Retinal pigment epithelial cell (primary cell): ENCODE results near the gene SEMA4F.
A peak's percentile ranks its signal among the peaks of the same experiment; 100 is the strongest.

Experiments
- DNase-seq: peaks from one replicate; pipeline ENCODE4 v3.0.0-alpha.2; 2010; ENCODE audit warnings: low read depth
- H3K4me3 ChIP-seq: 2 replicates; pipeline ENCODE4 v1.5.1; 2011; ENCODE audit warnings: mild to moderate bottlenecking, low read length, control low read depth, moderate library complexity
- TF ChIP-seq, protein P1 (sequence below): conservative IDR thresholded peaks from 2 replicates; pipeline ENCODE4 v1.5.1; 2011; ENCODE audit warnings: low read depth, low read length, control low read depth, inconsistent platforms

Gene SEMA4F

DNA sequence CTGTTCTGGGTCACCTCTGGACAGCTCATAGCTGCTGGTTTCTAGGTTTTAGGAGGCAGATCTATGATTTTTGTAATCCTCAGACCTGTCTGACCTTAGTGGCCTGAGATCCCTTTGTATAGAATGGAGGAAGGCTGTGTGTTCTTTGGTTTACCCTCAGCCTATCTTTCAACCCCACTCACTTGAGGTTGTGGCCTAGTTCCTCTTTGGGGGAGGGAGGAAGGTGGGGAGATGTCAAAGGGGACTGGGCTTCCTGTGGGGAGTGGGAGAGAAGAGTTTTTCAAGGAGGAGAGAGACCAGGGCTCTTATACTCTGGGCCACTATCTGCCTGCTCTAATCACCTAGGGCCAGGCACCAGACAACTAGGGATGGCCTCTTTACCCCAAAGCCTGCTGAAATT, 28.5 kb downstream of the SEMA4F start:
- TF ChIP-seq, protein P1, sequence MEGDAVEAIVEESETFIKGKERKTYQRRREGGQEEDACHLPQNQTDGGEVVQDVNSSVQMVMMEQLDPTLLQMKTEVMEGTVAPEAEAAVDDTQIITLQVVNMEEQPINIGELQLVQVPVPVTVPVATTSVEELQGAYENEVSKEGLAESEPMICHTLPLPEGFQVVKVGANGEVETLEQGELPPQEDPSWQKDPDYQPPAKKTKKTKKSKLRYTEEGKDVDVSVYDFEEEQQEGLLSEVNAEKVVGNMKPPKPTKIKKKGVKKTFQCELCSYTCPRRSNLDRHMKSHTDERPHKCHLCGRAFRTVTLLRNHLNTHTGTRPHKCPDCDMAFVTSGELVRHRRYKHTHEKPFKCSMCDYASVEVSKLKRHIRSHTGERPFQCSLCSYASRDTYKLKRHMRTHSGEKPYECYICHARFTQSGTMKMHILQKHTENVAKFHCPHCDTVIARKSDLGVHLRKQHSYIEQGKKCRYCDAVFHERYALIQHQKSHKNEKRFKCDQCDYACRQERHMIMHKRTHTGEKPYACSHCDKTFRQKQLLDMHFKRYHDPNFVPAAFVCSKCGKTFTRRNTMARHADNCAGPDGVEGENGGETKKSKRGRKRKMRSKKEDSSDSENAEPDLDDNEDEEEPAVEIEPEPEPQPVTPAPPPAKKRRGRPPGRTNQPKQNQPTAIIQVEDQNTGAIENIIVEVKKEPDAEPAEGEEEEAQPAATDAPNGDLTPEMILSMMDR = no peak
- H3K4me3 ChIP-seq = no peak overlapping the region
- DNase-seq = no peak

DNA sequence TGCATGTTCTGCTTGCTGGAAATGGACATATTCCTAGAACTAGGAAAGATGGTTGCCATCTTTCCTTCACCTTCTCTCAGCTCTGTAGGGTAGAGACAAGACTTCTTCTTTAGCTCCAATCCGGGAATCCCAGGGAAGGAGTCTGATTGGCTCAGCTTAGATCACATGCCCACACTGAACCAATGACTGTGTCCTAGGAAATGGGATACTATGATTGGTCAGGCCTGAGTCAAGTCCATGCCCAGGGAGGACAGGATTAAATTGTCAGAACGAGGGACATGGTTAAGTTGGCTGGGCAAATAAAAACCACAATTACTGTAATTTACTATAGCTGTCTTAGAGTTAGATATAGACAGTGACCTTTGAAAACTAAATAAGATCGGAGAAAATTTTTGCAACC, 31.4 kb downstream of the SEMA4F start:
- DNase-seq = no peak
- TF ChIP-seq, protein P1 = no peak
- no peak overlapping the region for H3K4me3 ChIP-seq

- TF ChIP-seq, protein P1 = no peak
- DNase-seq = no peak
Measured at GRCh38 chr2:74688881-74689280, 34.8 kb downstream of the SEMA4F start.

DNA sequence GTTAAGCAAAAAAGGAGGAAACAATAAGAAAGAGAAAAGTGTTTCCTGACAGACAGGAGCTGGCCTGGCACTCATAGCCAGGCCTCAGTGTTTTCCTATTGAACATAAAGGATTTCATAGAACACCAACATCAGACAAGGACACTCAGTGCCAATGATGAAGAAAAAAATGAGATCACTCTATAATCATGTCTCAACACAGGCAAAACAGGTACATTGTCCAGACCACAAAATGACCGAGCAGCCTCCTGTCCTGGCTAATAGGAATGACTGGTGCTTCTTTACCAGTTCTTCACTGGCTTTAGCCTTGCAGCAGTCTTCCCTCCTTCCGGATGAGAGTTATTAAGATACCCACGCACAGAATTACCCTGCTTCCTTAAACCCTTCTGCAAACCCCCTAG, 35.6 kb downstream of the SEMA4F start:
- TF ChIP-seq, protein P1 = no peak
- DNase-seq = no peak
- H3K4me3 ChIP-seq = no peak overlapping the region

More at GRCh38 chr2:74688881-74689280, 34.8 kb downstream of the SEMA4F start:
- no peak overlapping the region for H3K4me3 ChIP-seq

GRCh38 chr2:74690571-74690970, 36.5 kb downstream of the SEMA4F start:
- TF ChIP-seq, protein P1 = peak; percentile 81
- peak; percentile 37 for DNase-seq
- no peak overlapping the region for H3K4me3 ChIP-seq

GRCh38 chr2:74691929-74692328, 37.9 kb downstream of the SEMA4F start:
- DNase-seq = peak; percentile 70
- H3K4me3 ChIP-seq = no peak overlapping the region
- TF ChIP-seq, protein P1 = no peak

DNA sequence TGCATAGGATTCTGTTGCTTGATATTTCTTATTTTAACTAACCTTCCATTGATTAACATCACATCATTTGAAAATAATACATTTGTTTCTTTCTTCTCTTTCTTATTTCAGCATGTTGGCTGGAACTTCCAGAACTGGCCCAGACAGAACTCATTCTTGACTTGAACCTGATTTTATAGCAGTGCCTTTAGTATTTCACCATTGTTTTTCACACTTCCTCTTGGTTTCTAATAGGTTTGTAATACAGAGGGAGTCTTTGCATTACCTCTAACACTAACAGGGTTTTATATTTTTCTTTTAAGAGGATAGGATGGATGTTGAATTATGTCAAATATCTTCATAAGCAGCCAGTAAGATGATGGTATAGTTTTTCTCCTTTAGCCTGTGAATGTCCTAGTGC, 39.2 kb downstream of the SEMA4F start:
- H3K4me3 ChIP-seq = no peak overlapping the region
- DNase-seq = no peak
- TF ChIP-seq, protein P1 = no peak
